Tongue (tissue), 2 donors: ENCODE results near the gene FAM9C. TPM values are rescaled to one million over a fixed set of nuclear protein-coding genes. Genes with fewer than 3 reads are reported as not detected.
"Not testable (repeated sequence)": the region's sequence is repeated elsewhere in the genome, so short reads cannot be mapped to it uniquely, and the experiment has no call there.

Experiments used
- DNase-seq: peaks from one replicate; pipeline ENCODE4 v3.0.0-alpha.2; 2015
- total RNA-seq: library from RNA; depleted of rRNA; stranded (reverse); fragments of >200 nt; gene quantifications from one replicate; pipeline ENCODE4 v1.2.3, GENCODE V29; 2014

The FAM9C gene
- total RNA-seq, 1 donor from 2014 or later = not detected

DNA sequence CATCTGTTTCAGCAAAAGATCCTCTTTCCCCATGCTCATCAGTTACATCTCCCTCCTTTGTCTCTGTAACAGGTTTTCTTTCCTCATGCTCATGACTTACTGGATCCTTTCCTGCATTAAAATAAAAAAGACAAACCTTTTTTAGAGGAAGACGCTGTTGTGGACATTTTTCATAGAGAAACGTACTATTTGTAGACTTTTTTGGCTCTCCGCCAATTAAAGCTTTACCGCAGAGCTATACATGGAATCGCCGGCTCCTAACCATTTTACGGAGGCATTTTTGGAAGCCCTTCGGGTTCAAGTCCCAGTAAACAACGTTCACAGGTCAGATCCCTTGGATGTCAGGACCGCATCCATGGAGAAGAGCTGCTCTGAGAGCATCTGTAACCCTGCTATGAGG lies 1.3 kb downstream of the FAM9C start:
- DNase-seq = peak; percentile 34

DNA sequence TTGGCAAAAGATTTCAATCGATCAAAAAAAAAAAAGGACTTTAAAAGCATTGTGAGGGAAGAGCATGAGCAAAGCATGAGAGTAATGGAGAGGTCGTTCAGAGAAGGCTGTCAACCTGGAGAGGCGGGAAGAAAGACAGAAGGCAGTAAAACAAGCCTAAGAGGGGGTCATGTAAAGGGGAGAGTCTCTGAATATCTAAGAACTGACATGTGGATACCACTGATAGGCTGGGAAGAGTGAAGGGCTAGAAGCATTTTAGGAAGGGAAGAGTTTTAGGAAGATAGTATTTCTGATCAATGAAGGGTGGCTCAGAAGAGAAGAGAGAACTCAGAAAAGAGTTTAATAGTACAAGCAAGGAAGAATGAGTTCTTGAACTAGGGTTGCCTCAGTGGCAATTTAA lies 7.5 kb downstream of the FAM9C start:
- DNase-seq = no peak

DNA sequence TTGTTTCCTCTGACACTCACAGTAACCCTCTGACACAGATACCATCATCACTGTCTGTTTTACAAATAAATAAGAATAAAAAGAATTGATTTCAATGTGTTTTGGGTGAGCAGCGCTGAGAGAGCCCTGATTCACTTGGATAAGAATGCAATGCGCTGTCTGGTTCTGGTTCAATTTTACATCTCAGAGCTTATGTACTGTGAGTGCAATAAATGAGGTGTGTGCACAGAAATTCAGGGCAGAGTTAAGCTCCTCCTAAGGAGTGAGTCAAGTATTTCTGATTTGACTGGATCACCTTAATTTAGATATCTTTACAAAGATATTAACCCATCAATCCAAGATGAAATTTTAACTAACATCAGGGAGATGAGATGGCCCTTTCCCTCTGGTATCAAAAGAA lies 11.2 kb downstream of the FAM9C start:
- no peak for DNase-seq

DNA sequence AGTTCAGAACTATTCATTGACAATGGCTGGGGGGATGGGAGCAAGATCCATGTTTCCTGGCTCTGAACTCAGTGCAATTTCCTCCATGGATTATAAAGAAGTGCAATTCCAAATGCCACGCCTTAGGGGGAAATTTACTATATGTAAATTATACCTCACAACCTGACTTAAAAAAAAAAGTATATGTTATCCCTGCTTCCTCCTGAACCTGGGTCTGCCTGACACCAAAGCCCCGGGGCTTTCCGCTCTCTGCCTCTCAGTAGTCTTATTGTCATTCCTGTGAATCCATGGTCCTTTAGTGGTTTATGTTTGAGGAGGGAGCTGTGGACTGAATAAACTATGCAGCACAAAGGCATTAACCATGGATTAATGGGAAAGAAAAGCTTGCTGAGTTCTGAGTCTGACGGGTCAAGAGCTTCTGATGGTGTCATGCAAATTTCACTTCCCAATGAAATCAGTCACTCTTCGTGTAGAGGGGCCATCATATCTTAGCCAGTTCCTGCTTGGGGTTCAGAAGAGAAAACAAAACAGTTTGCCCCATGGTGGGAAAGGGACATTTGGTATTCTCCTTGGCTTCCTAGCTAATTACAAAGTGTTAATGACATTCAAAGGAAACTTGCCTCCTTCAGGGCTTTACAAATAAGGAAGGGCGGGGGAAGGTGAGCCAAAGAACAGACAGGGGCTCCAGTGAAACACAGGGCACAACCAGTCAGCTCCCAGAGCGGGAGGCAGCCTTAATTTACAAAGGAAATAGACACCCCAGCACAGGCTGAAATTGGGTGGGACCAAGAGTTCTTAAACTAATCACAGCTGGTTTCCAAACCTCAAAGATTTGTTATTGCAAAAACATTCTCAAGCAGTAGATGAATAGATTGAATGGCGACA lies 14.3 kb downstream of the FAM9C start:
- DNase-seq = no peak

DNA sequence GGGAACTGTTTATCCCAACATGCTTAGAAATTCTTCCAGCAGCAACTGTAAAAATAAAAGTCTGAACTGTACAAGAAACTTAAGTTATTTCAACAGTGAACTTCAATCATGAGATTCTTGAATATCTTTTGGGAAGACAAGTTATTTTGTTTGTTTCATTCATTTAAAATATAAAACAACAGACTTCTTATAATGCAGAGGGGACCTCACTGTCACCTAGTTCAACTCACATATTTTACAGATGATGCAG lies 14.9 kb downstream of the FAM9C start:
- no peak for DNase-seq

DNA sequence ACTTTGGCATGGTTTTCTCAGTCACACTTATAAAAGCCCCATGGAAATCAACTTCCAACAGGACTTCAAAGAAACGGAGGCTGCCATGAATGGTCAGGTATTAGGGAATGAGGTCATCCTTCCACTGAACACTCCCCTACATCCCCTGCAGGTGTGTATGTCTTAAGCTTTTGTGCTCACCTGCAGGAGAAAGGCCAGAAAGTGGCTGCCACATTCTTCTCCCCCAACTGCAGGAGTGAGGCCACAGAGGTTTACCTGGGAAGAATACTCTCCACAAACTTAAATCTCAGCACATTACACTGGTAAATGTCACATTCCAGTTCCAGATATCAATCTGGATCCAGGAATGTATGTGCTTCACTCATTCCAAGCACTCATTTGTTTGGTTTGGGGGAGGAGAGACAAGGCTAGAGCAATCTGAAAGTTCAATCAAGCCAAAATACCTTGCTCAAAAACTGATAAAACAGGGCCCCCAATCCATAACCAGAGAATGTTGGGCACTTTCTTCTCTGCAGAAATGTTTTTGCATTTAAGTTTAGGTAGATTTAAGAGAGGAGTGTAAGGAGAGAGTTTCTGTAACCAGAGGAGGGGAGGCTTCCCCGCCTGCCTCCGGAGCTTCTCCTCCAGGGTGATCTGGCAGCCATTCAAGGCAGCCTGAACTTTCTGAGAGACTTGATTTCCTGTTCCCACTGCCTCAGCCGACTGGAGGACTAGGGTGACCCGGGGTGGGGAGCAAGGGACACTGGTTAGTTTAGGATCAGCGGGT lies 15.4 kb downstream of the FAM9C start:
- peak; percentile 57 for DNase-seq

DNA sequence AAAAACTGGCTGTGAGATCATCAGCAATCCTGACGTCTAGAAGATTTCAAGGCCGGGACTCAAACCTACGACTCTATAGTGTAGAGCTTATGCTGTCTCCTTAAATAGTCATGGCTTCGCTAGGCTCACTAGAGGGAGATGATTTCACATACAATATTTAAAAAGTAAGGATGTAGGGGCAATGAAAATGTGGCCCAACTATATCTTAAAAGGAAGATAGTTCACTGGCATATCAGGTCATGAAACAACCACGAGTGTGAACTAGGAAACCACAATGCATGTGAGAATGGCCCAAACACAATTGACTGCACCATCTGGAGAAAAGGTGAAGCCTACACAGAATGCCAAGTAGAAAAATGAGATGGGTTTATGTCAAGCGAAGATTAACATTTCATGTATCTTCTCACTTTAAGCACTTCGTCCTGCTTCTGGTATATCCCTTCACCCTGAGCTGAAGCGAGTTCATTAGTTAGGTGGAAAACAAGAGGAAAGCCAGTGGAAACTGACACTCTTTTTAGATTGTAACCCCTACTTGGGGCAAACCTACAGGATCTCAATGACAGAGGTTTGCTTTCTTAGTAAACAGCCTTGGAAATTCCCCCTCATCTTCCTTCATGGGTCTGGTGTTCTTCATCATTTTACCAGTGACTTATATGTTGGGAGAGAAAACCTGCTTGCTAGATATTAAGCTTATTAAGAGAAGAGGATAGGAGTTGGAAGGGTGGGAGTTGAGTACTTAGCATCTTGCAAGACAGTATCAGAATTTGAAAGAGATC lies 17.4 kb downstream of the FAM9C start:
- DNase-seq = no peak

DNA sequence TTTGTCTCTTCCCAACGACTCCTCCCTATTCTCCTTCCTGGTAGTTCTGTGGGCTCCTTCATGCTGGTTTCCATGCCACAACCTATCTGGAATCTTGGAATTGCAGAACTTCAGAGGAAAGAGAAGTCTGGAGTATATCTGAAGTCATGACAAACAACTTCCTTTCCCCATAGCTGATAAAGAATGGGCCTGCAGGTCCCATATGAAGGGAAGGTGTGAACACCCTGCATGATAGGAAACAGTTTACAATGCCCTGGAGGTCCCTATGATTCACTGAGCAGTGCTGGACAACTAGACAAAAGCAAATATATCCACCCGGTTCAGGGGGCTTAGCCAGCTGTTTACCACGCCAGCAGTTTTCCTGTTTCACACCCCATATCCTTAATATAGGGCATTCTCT lies 19.4 kb downstream of the FAM9C start:
- no peak for DNase-seq

DNA sequence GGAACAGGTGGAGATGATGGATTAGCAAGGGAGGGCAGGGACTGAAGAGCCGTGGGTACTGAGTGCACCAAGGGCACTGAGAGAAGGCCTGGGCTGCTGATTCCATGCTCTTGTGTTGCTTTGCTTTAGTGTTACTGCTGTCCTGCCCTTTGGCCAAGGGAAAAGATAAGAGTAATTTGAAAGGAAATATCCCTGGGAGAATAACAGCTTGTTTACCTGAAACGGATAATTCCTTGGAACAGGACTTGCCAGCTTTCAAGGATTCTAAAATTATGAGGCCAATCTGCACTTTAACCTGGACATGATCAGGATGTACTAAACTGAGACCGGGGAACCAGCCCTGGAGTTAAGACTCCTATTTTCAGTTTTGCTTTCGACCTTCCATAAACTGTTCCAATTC lies 20.4 kb downstream of the FAM9C start:
- DNase-seq = no peak

DNA sequence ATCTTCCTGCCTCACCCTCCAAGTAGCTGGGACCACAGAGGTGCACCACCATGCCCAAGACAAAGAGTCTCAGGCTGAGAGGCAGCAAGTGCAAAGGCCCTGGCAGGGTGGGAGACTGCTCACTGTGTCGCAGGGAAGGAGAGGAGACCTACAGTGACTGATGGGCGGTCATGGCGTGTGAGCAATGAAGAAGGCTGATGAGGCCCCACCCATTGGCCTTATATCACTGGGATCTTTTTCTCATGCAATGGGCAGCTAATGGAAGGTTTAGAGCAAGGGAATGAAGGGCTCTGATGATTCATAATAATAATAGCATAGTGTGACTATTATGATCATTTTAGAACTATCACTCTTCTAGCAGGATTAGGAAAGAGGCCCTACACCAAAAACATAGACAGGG lies 20.9 kb downstream of the FAM9C start:
- no peak for DNase-seq

DNA sequence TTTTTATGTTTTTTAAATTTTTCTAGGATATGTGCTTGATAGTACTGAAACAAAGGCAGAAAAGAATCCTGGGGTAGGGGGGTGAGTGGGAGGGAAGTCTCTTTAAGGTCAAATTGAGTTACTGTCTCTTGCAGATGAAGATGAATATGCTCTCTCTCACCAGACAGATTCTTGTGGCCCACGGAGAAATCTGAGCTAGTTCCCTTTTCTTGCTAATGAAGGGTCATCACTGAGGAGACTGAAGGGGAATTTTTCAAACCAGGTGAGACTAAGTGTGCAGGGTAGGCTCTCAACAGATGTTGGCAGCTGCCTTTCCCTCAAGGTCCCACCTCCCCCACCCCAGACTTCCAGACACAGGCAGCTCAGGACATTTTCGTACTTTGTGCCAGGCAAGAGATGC lies 21.5 kb downstream of the FAM9C start:
- no peak for DNase-seq

DNA sequence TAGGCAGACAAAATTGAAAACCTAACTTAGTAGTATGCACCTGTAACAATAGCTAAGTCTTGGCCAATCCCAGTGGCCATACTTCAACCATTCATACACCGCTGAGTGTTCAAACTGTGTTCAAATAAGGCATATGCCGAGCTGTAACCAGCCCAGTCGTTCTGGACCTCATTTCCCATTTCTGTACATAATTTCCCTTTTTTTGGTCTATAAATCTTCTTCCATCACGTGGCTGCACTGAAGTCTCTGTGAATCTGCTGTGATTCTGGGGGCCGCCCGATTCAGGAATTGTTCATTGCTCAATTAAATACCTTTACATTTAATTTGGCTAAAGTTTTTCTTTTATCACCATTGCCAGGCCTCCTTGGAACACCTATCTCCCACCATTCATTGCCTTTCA lies 27.7 kb downstream of the FAM9C start:
- not testable (repeated sequence) for DNase-seq

DNA sequence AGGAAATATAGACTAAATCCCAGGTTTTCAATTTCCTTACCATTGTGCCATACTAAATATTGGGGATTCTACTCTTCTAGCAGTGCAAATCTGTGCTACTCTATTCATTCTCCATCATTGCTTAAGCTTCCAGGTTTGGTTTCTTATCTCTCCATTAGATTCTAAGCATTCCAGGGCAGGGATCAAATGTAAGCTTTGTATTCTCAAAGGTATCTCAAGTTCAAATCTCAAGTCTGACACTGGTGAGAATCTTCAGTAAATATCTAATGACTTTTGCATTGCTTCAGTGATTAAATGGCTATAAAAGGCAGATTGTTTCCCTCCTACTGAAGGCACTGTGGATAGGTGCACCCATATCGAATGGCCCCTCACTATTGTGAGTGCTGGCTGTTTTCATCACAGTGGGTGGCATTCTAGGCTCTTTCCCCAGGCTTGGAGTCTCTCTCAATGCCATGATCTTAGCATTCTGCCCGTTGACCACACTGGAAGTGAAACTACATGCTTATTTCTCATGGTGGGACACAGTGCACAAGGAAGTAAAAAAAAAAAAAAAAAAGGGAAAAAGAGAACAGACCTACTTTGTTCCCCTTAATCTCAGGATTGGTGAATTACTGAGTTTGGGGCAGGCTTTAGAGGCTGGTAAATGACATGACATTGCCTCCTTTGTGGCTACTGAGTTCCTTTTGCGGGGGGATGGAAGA lies 28.7 kb downstream of the FAM9C start:
- DNase-seq = no peak

DNA sequence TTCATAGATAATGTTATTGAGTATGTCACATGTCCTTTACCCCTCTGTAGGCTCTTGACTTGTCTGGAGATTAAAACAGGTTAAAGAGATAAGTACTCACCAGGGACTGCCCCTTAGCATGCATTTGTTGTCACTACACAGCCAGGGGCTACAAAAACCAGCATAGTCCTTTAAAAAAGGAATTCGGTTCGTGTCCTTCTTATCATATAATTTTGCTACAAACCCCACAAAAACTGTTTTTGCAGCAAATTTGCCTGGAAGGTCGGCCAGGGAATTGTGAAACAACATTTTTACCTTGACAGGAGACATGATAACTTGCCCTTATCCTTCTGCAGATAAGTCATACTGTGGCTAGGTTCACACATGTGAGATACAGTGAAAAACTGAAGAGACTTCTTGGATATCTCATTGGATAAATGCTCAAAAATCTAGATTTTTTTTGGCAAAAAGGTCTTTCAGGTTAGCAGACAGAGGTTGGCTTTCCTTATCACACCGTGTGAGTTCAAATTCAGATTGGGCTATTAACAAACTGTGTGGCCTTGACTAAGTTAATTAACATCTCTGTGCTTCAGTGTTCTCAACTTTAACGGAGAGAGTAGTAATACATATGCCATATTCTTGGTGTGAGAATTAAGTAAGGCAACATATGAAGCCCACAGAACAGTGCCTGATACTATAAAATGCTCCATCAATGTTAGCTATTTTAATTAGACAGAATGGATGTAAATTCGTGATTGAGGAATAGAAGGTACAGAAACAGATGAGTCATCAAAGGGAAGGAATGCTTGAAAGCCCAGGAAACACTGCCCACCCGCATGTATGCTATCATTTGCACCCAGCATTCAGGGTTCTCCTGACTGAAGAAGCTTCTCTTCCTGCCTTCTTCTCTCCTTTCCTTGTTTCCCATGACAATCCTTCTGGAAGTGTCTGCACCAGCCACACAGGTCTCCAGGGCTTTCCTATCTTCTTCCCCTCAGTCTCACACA lies 30.0 kb downstream of the FAM9C start:
- no peak for DNase-seq

DNA sequence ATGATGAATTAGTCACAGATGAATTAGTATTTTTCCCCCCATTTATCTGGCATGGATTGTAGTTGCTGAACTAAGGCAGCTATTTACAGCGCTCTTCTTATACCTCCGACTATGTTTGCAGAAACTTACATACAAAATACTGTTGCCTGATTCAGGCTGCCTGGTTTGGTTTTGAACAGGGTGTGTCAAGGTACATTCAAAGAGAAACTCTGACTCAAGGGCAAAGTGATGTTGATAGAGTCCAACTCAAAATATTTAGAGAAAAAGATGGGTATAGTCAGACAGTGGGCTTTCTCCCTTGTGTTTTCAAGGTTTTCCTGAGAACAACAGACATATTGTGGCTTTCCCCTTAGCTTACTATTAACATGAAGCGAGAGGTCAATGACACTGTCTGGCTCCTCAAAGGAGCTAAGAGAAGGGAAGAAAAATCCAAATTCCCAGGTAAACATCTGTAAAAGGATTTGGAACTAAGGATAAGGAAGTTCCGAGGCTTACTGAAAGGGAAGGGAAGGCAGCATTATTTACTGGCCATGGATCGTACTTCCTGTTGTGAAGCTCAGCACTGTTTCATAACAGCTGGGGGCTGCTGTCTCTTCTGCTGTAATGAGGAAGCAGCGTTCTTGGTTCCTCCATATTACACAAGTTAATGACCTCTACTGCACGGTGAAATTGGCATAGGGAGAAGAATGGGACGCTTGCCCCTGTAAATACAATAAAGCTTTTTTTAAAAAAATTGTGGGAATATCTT lies 30.9 kb downstream of the FAM9C start:
- peak; percentile 61 for DNase-seq

DNA sequence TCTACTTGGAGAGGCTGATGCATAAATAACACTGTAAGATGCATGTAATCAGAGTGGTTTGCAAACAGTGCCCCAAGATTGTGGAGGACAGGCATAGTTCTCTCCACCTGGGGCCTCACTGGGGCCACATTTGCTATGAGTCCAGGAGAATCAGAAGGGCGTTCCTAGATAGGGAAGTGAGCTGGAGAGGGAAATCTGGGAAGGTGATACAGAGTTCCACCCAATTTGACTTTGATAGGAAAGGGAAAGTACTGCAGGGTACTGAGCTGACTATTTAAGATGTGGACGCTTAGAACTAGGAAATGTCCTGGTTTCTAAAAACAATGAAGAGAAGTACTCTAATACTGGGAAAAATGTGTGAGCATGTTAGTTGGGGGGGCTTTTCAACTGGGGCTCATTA lies 33.9 kb downstream of the FAM9C start:
- DNase-seq = no peak

DNA sequence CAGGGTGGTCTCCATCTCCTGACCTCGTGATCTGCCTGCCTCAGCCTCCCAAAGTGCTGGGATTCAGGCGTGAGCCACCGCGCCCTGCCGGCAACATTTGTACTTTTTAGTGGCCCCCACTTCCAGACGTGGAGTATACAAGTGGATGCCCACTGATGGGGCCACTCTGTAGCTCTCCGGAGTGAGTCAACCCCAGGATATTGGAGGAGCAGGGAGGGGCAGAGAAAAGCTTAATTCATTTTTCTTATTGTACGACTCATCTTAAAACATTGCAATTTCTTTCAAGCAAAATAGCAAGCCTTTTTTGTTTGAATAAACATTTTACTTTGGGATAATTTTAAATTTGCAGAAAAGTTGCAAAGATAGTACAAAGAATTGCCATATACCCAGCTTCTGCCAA lies 34.6 kb downstream of the FAM9C start:
- no peak for DNase-seq

DNA sequence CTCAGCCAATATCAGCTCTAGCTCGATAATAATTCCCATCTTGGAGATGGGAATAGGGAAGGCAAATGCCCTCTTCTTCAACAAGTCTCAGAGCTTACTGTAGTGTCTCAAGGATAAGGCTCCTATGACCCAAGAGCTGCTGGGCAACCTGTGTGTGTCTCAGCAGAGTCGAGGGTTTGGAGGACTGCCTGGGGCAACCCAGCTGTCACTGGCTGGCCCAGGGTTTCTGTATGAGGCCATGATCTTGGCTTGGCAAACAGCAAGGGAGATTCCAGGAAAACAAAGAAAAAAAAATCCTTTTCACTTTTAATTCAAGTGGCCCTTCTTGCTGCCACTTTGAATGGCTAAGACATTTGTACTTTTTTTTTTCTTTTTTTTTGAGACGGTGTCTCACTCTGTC lies 35.1 kb downstream of the FAM9C start:
- DNase-seq = no peak

DNA sequence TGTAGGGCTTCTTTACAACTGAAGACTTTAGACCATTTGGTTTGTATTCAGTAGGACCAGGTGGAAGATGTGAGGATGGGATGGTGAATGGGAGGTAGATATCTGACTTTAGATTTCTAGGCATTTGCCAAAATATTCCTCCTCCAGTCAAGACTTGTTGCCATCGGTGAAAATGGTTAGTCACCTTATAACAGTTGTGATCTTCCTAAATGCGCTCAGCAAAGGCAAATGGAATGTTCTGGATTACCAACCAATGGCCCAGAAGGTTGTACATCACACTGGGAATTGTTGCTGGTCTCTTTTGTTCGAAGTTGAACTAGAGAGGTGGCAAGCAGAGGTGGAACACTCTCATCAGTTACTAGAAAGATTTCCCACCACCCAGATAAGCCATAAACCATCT lies 35.6 kb downstream of the FAM9C start:
- no peak for DNase-seq

DNA sequence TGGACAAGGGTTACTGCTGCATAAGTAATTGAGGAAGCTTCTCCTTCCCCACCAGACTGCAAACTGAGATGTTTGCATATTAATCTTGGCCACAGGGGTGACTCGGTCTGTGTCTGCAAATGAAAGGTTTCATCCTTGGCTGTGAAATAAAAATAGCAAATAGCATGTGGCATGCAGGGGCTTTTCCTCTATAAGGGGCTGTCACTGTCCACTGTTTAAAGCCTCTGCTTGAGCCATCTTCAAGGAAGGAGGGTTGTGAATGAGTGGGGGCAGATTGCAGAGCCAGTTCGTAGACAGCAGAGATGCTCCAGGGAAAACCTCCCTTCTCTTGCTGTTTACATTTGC lies 36.3 kb downstream of the FAM9C start:
- no peak for DNase-seq
